Spleen (tissue), 7 donors: ENCODE results near the gene AKR7A3.

Source experiments
- CTCF ChIP-seq, 11 experiments: fragments of 200-600 bp in 7 of 11; fragments of 450-650 bp in 4 of 11; sonication (generic) in 4 of 11; IDR thresholded peaks in 8 of 11; conservative IDR thresholded peaks in 3 of 11; 1 replicate in 7 of 11; 2 replicates in 4 of 11; pipeline versions ENCODE4 v1.4.0 to v1.8.0; 2016 to 2021; ENCODE audit warnings: antibody characterized with exemption in 11 of 11, inconsistent platforms in 4 of 11, mild to moderate bottlenecking in 1 of 11
- POLR2A ChIP-seq, 3 donors: fragments of 450-650 bp; IDR thresholded peaks; one replicate each; pipeline ENCODE4 v1.5.1; 2017; ENCODE audit warnings: antibody characterized with exemption in 3 of 3, mild to moderate bottlenecking in 1 of 3
- POLR2AphosphoS5 ChIP-seq, 3 donors: sonication (generic); formaldehyde crosslinking; IDR thresholded peaks; one replicate each; pipeline ENCODE4 v1.5.1; 2017; ENCODE audit warnings: antibody characterized with exemption in 3 of 3
- donor health status: DM: no; HTN: no; CAD: no; lungs with moderate emphysema.
- donor health status: DM: no; HTN: no; CAD: no.
- donor health status: DM: no; HTN: no; CAD: no.

GRCh38 chr1:19326748-19327065 lies 38.1 kb upstream of the AKR7A3 start:
- no peak for TF ChIP-seq CTCF (IDR thresholded peaks at IDR 0.05 in 8 of 11, conservative IDR thresholded peaks at IDR 0.05 in 3 of 11)
- no peak for TF ChIP-seq POLR2A (IDR thresholded peaks at IDR 0.05)
- no peak for TF ChIP-seq POLR2AphosphoS5 (IDR thresholded peaks at IDR 0.05)
